ENCODE measurements around the gene CHST14. TPM values are rescaled to one million over a fixed set of nuclear protein-coding genes. Genes with fewer than 3 reads are reported as not detected.

CHST14 gene
- total and polyA plus RNA-seq, 2 of the 8 experiments (the other 6 are each of a cell fraction or from before 2014, with no cell fraction given): 13.4 to 20.3 TPM

DNA sequence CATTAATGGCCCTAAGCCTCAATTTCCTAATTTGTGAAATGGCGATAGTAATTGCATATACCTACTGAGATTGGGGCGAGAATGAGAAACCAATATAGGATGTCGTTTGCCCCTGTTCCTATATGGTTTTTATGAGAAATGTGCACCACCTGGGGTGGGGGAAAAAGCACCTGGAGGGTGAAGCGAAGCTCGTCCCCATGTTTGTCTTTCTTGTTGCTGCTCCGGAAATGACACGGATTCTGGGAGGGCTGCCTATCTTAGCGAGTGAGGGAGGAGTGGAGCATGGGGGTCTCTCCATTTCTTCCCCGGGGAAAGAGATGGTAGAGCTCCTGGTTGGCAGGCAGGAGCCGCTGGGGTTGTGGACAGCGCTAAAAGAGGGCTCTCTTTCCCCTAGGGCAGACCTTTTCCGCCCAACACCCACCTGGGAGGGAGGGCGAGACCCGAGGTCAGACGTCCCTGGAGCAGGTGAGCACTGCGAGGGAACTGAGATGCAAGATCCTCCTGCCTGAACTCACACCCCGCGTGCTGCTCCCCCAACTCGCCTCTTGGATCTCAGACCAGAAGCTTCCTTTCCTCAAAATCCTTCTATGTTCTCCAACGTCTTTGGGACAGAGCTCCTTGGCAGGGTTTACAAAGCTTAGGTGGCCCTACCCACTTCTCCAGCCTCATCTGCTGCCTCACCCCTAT lies 35.6 kb upstream of the CHST14 start (continued):
- TF ChIP-seq HDAC2 (IDR thresholded peaks at IDR 0.05; ENCODE audit: borderline replicate concordance in 1 of 2, low read depth in 2 of 2, low read length in 2 of 2): no peak
